Cardiac fibroblast (primary cell): ENCODE measurements around the gene KRT1.

ENCODE experiments used
- DNase-seq, 2 donors: peaks; one replicate each; pipeline versions ENCODE4 v3.0.0 to v3.0.0-alpha.2; 2010; ENCODE audit warnings: low read depth in 2 of 2
- H3K4me3 ChIP-seq, 2 donors: replicated peaks in 1 of 2; 1 replicate in 1 of 2; 2 replicates in 1 of 2; pipeline ENCODE4 v1.5.1; 2011; ENCODE audit warnings: low read depth in 2 of 2, low read length in 2 of 2, mild to moderate bottlenecking in 2 of 2, moderate library complexity in 1 of 2
- TF ChIP-seq, protein P1 (sequence below): IDR thresholded peaks from one replicate; pipeline ENCODE4 v1.5.1; 2011; ENCODE audit warnings: low read depth, mild to moderate bottlenecking, low read length, inconsistent platforms

Gene KRT1

GRCh38 chr12:52684431-52684830 is 4.2 kb upstream of the KRT1 start:
- TF ChIP-seq, protein P1, sequence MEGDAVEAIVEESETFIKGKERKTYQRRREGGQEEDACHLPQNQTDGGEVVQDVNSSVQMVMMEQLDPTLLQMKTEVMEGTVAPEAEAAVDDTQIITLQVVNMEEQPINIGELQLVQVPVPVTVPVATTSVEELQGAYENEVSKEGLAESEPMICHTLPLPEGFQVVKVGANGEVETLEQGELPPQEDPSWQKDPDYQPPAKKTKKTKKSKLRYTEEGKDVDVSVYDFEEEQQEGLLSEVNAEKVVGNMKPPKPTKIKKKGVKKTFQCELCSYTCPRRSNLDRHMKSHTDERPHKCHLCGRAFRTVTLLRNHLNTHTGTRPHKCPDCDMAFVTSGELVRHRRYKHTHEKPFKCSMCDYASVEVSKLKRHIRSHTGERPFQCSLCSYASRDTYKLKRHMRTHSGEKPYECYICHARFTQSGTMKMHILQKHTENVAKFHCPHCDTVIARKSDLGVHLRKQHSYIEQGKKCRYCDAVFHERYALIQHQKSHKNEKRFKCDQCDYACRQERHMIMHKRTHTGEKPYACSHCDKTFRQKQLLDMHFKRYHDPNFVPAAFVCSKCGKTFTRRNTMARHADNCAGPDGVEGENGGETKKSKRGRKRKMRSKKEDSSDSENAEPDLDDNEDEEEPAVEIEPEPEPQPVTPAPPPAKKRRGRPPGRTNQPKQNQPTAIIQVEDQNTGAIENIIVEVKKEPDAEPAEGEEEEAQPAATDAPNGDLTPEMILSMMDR: no peak
- H3K4me3 ChIP-seq: no peak overlapping the region
- no peak for DNase-seq

- TF ChIP-seq, protein P1: no peak
- H3K4me3 ChIP-seq: no peak overlapping the region
- no peak for DNase-seq
These were observed 3.5 kb upstream of the KRT1 start for GRCh38 chr12:52683575-52684300.

DNA sequence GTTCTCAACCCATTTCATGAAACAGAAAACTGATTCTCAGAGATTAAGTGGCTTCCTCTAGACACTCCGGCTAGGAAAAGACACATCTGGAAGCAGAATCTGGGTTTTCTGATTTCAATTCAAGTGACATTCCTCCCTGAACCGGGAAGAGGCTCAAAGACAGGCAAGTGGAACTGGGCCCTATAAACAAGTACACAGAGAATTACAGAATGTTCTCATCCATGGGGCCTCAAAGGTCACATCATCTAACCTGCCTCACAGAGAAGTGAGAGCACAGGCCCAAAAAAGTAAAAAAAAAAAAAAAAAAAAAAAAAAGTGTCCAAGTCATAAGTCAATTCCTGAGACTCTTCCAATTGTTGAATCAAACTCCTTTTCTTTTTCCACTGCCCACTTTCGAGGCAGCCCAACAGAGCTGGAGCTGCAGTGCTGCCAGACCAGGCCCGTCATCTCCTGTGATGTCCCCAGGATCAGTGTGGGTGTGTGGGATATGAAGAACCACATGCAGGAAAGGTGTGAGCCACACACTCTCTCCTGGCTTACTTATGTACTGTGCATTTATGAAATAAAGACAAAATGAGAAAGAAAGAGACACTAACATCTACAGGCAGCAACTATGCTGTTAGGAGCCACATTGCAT is 2.8 kb upstream of the KRT1 start:
- no peak overlapping the region for H3K4me3 ChIP-seq
- DNase-seq: no peak
- TF ChIP-seq, protein P1: no peak

DNA sequence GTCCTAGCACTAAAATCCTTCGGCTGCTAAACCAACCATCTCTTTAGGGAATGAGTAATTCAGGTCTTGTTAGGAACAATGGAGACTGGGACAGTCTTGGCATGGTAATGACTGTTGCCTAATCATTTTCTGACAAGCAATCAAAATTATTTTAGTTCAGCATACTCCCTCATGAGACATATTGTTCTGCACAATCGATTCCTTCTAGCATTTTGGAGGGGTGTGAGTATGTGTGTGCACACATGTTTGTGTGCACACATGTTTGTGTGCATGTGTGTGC is 2.1 kb upstream of the KRT1 start:
- DNase-seq: peak; percentile 7 to 29
- no peak overlapping the region for H3K4me3 ChIP-seq
- TF ChIP-seq, protein P1: no peak

DNA sequence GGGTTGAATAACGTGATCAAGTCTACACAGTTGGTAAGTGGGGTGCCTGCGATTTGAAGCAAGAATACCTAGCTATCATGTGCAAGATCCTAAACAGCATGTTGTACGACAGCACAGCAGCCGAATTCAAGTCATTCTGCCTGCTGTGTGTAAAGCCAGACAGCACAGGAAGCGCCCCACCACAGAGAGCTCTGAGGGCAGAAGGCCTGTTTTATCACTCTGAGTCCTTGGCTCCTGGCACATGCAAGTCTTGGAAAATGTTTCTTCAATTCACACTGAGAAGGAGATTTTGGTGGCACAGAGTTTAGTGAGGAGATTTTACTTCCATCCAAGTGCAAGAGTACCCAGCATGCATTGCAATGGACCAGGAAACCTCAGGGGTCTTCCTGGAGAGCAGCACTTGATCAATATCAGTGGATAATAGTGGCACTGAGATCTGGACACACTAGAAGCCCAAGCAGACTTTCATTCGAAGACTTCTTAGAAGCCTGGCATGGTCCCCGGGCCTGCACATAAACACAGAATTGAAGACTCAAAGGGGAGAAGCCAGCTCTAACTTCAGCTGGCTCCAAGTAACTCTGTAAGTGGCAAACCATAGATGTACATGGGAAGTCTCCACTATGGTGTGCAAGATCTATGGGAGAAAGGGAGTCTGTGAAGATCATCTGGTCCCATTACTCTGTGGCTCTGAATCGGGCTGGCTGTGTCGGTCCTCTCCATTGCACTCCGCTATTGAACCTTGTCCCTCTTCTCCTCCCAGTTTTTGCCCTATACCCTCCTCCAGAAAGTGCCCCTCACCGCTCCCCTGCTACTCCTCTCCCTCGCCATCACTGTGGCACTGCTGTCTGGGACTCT is 1.5 kb upstream of the KRT1 start:
- DNase-seq: no peak
- TF ChIP-seq, protein P1: no peak
- H3K4me3 ChIP-seq: no peak overlapping the region

DNA sequence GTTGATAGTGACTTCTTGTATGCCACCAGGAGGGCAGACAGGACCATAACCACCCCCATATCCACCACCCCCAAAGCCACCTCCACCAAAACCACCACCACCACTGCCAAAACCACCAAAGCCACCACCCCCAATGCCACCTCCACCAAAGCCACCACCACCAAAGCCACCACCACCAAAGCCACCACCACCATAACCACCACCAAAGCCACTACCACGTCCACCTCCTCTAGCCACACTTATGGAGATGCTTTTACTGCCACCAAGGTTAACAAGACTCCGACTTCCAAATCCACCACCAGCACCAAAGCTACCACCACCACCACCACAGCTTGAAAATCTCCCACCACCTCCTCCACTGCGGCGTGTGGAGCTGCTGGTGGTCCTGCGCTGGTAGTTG is 332 bp downstream of the KRT1 start:
- H3K4me3 ChIP-seq: no peak overlapping the region
- DNase-seq: no peak
- TF ChIP-seq, protein P1: no peak
